Neuron (in vitro differentiated cells): Measurements from ENCODE around the gene SORBS1.

Source experiments
- H2AFZ ChIP-seq: one replicate; pipeline ENCODE4 v1.6.1; 2013; ENCODE audit warnings: low read depth, mild to moderate bottlenecking, inconsistent platforms, low read length, moderate library complexity
- H3K27me3 ChIP-seq: one replicate; pipeline ENCODE4 v1.6.1; 2013; ENCODE audit warnings: low read length; ENCODE audit not compliant: insufficient read depth
- H3K36me3 ChIP-seq: one replicate; pipeline ENCODE4 v1.6.1; 2013; ENCODE audit warnings: low read length; ENCODE audit not compliant: insufficient read depth
- H3K4me1 ChIP-seq: one replicate; pipeline ENCODE4 v1.6.1; 2013; ENCODE audit warnings: low read length; ENCODE audit not compliant: insufficient read depth
- H3K4me3 ChIP-seq: 2 replicates; pipeline ENCODE4 v1.5.1; 2013; ENCODE audit warnings: mild to moderate bottlenecking, low read length, moderate library complexity
- H3K9me3 ChIP-seq: one replicate; pipeline ENCODE4 v1.6.1; 2013; ENCODE audit warnings: low read length

Gene SORBS1

GRCh38 chr10:95289921-95290421 is 271.2 kb downstream of the SORBS1 start:
- Histone ChIP-seq H3K4me1 (peaks cover 3% of the 10 kb centered on the region), H3K36me3 (no peaks in the 10 kb centered on the region), H3K9me3 (peaks cover 2% of the 10 kb centered on the region), H3K4me3 (peak overlapping the region; percentile 52), H3K27me3 (peaks cover 55% of the 10 kb centered on the region), H2AFZ (peak overlapping the region; percentile 94)

GRCh38 chr10:95289003-95289920 is 271.9 kb downstream of the SORBS1 start:
- Histone ChIP-seq H3K36me3 (no peaks in the 10 kb centered on the region), H3K9me3 (peaks cover 2% of the 10 kb centered on the region), H3K4me1 (peaks cover 3% of the 10 kb centered on the region), H2AFZ (no peak overlapping the region), H3K27me3 (peaks cover 51% of the 10 kb centered on the region), H3K4me3 (no peak overlapping the region)

GRCh38 chr10:95288303-95288702 is 272.9 kb downstream of the SORBS1 start:
- Histone ChIP-seq H3K36me3 (no peaks in the 10 kb centered on the region), H2AFZ (no peak overlapping the region), H3K4me3 (no peak overlapping the region), H3K9me3 (peaks cover 2% of the 10 kb centered on the region), H3K27me3 (peaks cover 51% of the 10 kb centered on the region), H3K4me1 (peaks cover 3% of the 10 kb centered on the region)

GRCh38 chr10:95287281-95287680 is 273.9 kb downstream of the SORBS1 start:
- Histone ChIP-seq H2AFZ (no peak overlapping the region), H3K9me3 (peaks cover 2% of the 10 kb centered on the region), H3K4me1 (peaks cover 3% of the 10 kb centered on the region), H3K36me3 (no peaks in the 10 kb centered on the region), H3K4me3 (no peak overlapping the region), H3K27me3 (peaks cover 51% of the 10 kb centered on the region)

- Histone ChIP-seq H3K9me3 (peaks cover 2% of the 10 kb centered on the region), H3K4me3 (no peak overlapping the region), H3K36me3 (no peaks in the 10 kb centered on the region), H3K27me3 (peaks cover 47% of the 10 kb centered on the region), H2AFZ (no peak overlapping the region), H3K4me1 (peaks cover 3% of the 10 kb centered on the region)
These were observed 274.5 kb downstream of the SORBS1 start for GRCh38 chr10:95286707-95287106.

GRCh38 chr10:95285556-95285955 is 275.6 kb downstream of the SORBS1 start:
- peaks cover 37% of the 10 kb centered on the region for H3K27me3 ChIP-seq
- no peaks in the 10 kb centered on the region for H3K36me3 ChIP-seq
- H3K9me3 ChIP-seq, result peaks cover 2% of the 10 kb centered on the region
- H2AFZ ChIP-seq, result no peak overlapping the region
- H3K4me3 ChIP-seq, result no peak overlapping the region
- H3K4me1 ChIP-seq, result peaks cover 1% of the 10 kb centered on the region

GRCh38 chr10:95284807-95285206 is 276.4 kb downstream of the SORBS1 start:
- Histone ChIP-seq H3K4me1 (no peaks in the 10 kb centered on the region), H2AFZ (no peak overlapping the region), H3K36me3 (no peaks in the 10 kb centered on the region), H3K27me3 (peaks cover 30% of the 10 kb centered on the region), H3K9me3 (peaks cover 2% of the 10 kb centered on the region), H3K4me3 (no peak overlapping the region)

- Histone ChIP-seq H3K36me3 (no peaks in the 10 kb centered on the region), H3K4me1 (no peaks in the 10 kb centered on the region), H2AFZ (no peak overlapping the region), H3K4me3 (no peak overlapping the region), H3K9me3 (no peaks in the 10 kb centered on the region), H3K27me3 (peaks cover 11% of the 10 kb centered on the region)
These were observed 279.1 kb downstream of the SORBS1 start for GRCh38 chr10:95282107-95282506.

GRCh38 chr10:95281206-95281605 is 280.0 kb downstream of the SORBS1 start:
- Histone ChIP-seq H2AFZ (no peak overlapping the region), H3K4me3 (no peak overlapping the region), H3K4me1 (no peaks in the 10 kb centered on the region), H3K36me3 (no peaks in the 10 kb centered on the region), H3K27me3 (peaks cover 4% of the 10 kb centered on the region), H3K9me3 (no peaks in the 10 kb centered on the region)

GRCh38 chr10:95280637-95281036 is 280.5 kb downstream of the SORBS1 start:
- Histone ChIP-seq H3K4me1 (no peaks in the 10 kb centered on the region), H3K27me3 (peaks cover 4% of the 10 kb centered on the region), H2AFZ (no peak overlapping the region), H3K9me3 (no peaks in the 10 kb centered on the region), H3K4me3 (no peak overlapping the region), H3K36me3 (no peaks in the 10 kb centered on the region)

GRCh38 chr10:95279042-95279820 is 281.9 kb downstream of the SORBS1 start:
- Histone ChIP-seq H3K9me3 (no peaks in the 10 kb centered on the region), H3K4me1 (no peaks in the 10 kb centered on the region), H3K4me3 (no peak overlapping the region), H3K36me3 (no peaks in the 10 kb centered on the region), H3K27me3 (no peaks in the 10 kb centered on the region), H2AFZ (no peak overlapping the region)

GRCh38 chr10:95278061-95278988 is 282.8 kb downstream of the SORBS1 start:
- Histone ChIP-seq H3K9me3 (no peaks in the 10 kb centered on the region), H3K27me3 (no peaks in the 10 kb centered on the region), H3K4me3 (no peak overlapping the region), H3K36me3 (no peaks in the 10 kb centered on the region), H2AFZ (no peak overlapping the region), H3K4me1 (no peaks in the 10 kb centered on the region)
